HEK293 (cell line): ENCODE results near the gene HMGCLL1.

Experiments used
- SP3 ChIP-seq: fragments of 450-650 bp; formaldehyde crosslinking; IDR thresholded peaks from 2 replicates; pipeline ENCODE4 v1.5.1; 2016; ENCODE audit warnings: missing biosample characterization, missing genetic modification characterization
- TRIM28 ChIP-seq: IDR thresholded peaks from 2 replicates; pipeline ENCODE4 v1.6.1; 2011; ENCODE audit warnings: low read length, control low read depth, borderline replicate concordance
- YY1 ChIP-seq: fragments of 450-650 bp; formaldehyde crosslinking; IDR thresholded peaks from 2 replicates; pipeline ENCODE4 v1.5.1; 2018; ENCODE audit warnings: missing biosample characterization, missing genetic modification characterization
- ZBTB17 ChIP-seq: fragments of 450-650 bp; formaldehyde crosslinking; IDR thresholded peaks from 2 replicates; pipeline ENCODE4 v1.5.1; 2016; ENCODE audit warnings: missing biosample characterization, missing genetic modification characterization
- ZBTB21 ChIP-seq: fragments of 450-650 bp; formaldehyde crosslinking; IDR thresholded peaks from 2 replicates; pipeline ENCODE4 v1.5.1; 2017; ENCODE audit warnings: missing biosample characterization, missing genetic modification characterization
- ZFP3 ChIP-seq: fragments of 450-650 bp; formaldehyde crosslinking; IDR thresholded peaks from 2 replicates; pipeline ENCODE4 v1.5.1; 2016; ENCODE audit warnings: low read depth, missing biosample characterization, missing genetic modification characterization
- ZNF10 ChIP-seq: fragments of 450-650 bp; formaldehyde crosslinking; IDR thresholded peaks from 2 replicates; pipeline ENCODE4 v1.5.1; 2017; ENCODE audit warnings: missing biosample characterization, missing genetic modification characterization
- ZNF132 ChIP-seq: fragments of 450-650 bp; formaldehyde crosslinking; IDR thresholded peaks from 2 replicates; pipeline ENCODE4 v1.5.1; 2017; ENCODE audit warnings: missing biosample characterization, missing genetic modification characterization, borderline replicate concordance
- ZNF335 ChIP-seq: fragments of 450-650 bp; formaldehyde crosslinking; conservative IDR thresholded peaks from 2 replicates; pipeline ENCODE4 v1.5.1; 2016; ENCODE audit warnings: missing biosample characterization, missing genetic modification characterization
- ZNF423 ChIP-seq: fragments of 450-650 bp; formaldehyde crosslinking; IDR thresholded peaks from 2 replicates; pipeline ENCODE4 v1.5.1; 2016; ENCODE audit warnings: missing biosample characterization, missing genetic modification characterization
- ZNF707 ChIP-seq: fragments of 450-650 bp; formaldehyde crosslinking; IDR thresholded peaks from 2 replicates; pipeline ENCODE4 v1.5.1; 2016; ENCODE audit warnings: missing biosample characterization, missing genetic modification characterization
- TF ChIP-seq, protein P1 (sequence below): fragments of 450-650 bp; formaldehyde crosslinking; IDR thresholded peaks from 2 replicates; pipeline ENCODE4 v1.5.1; 2016; ENCODE audit warnings: missing biosample characterization, missing genetic modification characterization
- TF ChIP-seq, protein P2 (sequence below): fragments of 450-650 bp; formaldehyde crosslinking; IDR thresholded peaks from 2 replicates; pipeline ENCODE4 v1.5.1; 2016; ENCODE audit warnings: missing biosample characterization, missing genetic modification characterization, low read depth
- TF ChIP-seq, protein P3 (sequence below): fragments of 450-650 bp; formaldehyde crosslinking; IDR thresholded peaks from 2 replicates; pipeline ENCODE4 v1.5.1; 2016; ENCODE audit warnings: missing biosample characterization, missing genetic modification characterization

- TF ChIP-seq, protein P1, sequence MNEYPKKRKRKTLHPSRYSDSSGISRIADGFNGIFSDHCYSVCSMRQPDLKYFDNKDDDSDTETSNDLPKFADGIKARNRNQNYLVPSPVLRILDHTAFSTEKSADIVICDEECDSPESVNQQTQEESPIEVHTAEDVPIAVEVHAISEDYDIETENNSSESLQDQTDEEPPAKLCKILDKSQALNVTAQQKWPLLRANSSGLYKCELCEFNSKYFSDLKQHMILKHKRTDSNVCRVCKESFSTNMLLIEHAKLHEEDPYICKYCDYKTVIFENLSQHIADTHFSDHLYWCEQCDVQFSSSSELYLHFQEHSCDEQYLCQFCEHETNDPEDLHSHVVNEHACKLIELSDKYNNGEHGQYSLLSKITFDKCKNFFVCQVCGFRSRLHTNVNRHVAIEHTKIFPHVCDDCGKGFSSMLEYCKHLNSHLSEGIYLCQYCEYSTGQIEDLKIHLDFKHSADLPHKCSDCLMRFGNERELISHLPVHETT (tag by site-specific recombination) = no peak
- TF ChIP-seq ZNF132 (no peak), TRIM28 (no peak), YY1 (tag by site-specific recombination) (no peak), ZNF335 (tag by site-specific recombination) (no peak), ZFP3 (tag by site-specific recombination) (no peak), SP3 (tag by site-specific recombination) (no peak), ZNF707 (tag by site-specific recombination) (no peak), ZBTB17 (tag by site-specific recombination) (no peak), ZNF10 (tag by site-specific recombination) (no peak), ZBTB21 (tag by site-specific recombination) (no peak), ZNF423 (tag by site-specific recombination) (no peak)
- TF ChIP-seq, protein P2, sequence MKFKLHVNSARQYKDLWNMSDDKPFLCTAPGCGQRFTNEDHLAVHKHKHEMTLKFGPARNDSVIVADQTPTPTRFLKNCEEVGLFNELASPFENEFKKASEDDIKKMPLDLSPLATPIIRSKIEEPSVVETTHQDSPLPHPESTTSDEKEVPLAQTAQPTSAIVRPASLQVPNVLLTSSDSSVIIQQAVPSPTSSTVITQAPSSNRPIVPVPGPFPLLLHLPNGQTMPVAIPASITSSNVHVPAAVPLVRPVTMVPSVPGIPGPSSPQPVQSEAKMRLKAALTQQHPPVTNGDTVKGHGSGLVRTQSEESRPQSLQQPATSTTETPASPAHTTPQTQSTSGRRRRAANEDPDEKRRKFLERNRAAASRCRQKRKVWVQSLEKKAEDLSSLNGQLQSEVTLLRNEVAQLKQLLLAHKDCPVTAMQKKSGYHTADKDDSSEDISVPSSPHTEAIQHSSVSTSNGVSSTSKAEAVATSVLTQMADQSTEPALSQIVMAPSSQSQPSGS = no peak
- TF ChIP-seq, protein P3, sequence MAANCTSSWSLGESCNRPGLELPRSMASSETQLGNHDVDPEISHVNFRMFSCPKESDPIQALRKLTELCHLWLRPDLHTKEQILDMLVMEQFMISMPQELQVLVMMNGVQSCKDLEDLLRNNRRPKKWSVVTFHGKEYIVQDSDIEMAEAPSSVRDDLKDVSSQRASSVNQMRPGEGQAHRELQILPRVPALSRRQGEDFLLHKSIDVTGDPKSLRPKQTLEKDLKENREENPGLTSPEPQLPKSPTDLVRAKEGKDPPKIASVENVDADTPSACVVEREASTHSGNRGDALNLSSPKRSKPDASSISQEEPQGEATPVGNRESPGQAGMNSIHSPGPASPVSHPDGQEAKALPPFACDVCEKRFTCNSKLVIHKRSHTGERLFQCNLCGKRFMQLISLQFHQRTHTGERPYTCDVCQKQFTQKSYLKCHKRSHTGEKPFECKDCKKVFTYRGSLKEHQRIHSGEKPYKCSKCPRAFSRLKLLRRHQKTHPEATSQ (tag by site-specific recombination) = no peak
Observed at GRCh38 chr6:55497694-55498093, 81.3 kb downstream of the HMGCLL1 start.
